Subcutaneous abdominal adipose tissue (tissue), 5 donors: ENCODE results near the gene NFE2L3.

Experiments used
- H3K27ac ChIP-seq: one replicate; pipeline ENCODE4 v1.7.0; 2013; ENCODE audit warnings: low read depth, mild to moderate bottlenecking, inconsistent platforms, low read length, moderate library complexity
- H3K27me3 ChIP-seq, 5 donors: one replicate each; pipeline ENCODE4 v1.7.0; 2013; ENCODE audit warnings: low read length in 5 of 5, inconsistent platforms in 1 of 5; ENCODE audit not compliant: control insufficient read depth in 5 of 5, insufficient read depth in 4 of 5
- H3K36me3 ChIP-seq, 5 donors: one replicate each; pipeline ENCODE4 v1.7.0; 2013; ENCODE audit warnings: low read length in 5 of 5; ENCODE audit not compliant: control insufficient read depth in 5 of 5, insufficient read depth in 5 of 5
- H3K4me1 ChIP-seq, 5 donors: one replicate each; pipeline ENCODE4 v1.7.0; 2013; ENCODE audit warnings: low read length in 5 of 5, mild to moderate bottlenecking in 3 of 5, moderate library complexity in 1 of 5; ENCODE audit not compliant: control insufficient read depth in 5 of 5, insufficient read depth in 5 of 5
- H3K4me3 ChIP-seq, 5 donors: one replicate each; pipeline ENCODE4 v1.7.0; 2013; ENCODE audit warnings: low read length in 5 of 5, low read depth in 1 of 5
- H3K9ac ChIP-seq, 5 donors: one replicate each; pipeline ENCODE4 v1.7.0; 2013; ENCODE audit warnings: low read length in 5 of 5, mild to moderate bottlenecking in 4 of 5, moderate library complexity in 3 of 5
- H3K9me3 ChIP-seq, 5 donors: one replicate each; pipeline ENCODE4 v1.7.0; 2013; ENCODE audit warnings: low read length in 5 of 5; ENCODE audit not compliant: control insufficient read depth in 5 of 5
- donor health status: healthy.
- donor health status: healthy.
- donor health status: healthy.
- donor health status: healthy.
- donor health status: healthy.

NFE2L3 gene

GRCh38 chr7:26202019-26202990 lies 50.3 kb downstream of the NFE2L3 start:
- peaks cover 14 to 15% (median 14%) of the 10 kb centered on the region in 5 donors for H3K36me3 ChIP-seq
- H3K9ac ChIP-seq, result peak overlapping the region; percentile 12 to 98 (median 88)
- H3K4me1 ChIP-seq, result peaks cover 5 to 38% (median 34%) of the 10 kb centered on the region in 5 donors
- no peaks in the 10 kb centered on the region for H3K9me3 ChIP-seq
- H3K27ac ChIP-seq, result peak overlapping the region; percentile 100
- H3K27me3 ChIP-seq, result no peaks in the 10 kb centered on the region
- peak overlapping the region; percentile 79 to 100 (median 90) for H3K4me3 ChIP-seq

GRCh38 chr7:26203016-26203415 lies 51.0 kb downstream of the NFE2L3 start:
- H3K9ac ChIP-seq, result peak overlapping the region in 4 of 5 donors; percentile 12 to 87 (median 38)

GRCh38 chr7:26208040-26208439 lies 56.0 kb downstream of the NFE2L3 start:
- Histone ChIP-seq H3K9me3 (no peaks in the 10 kb centered on the region), H3K27ac (no peak overlapping the region), H3K4me1 (peaks cover 0 to 25% (median 22%) of the 10 kb centered on the region in 5 donors), H3K36me3 (peaks cover 47 to 61% (median 53%) of the 10 kb centered on the region in 5 donors), H3K4me3 (no peak overlapping the region), H3K27me3 (no peaks in the 10 kb centered on the region), H3K9ac (no peak overlapping the region)

More at GRCh38 chr7:26203016-26203415, 51.0 kb downstream of the NFE2L3 start:
- H3K27me3 ChIP-seq, result no peaks in the 10 kb centered on the region
- no peaks in the 10 kb centered on the region for H3K9me3 ChIP-seq
- peak overlapping the region; percentile 100 for H3K27ac ChIP-seq
- H3K36me3 ChIP-seq, result peaks cover 12 to 19% (median 17%) of the 10 kb centered on the region in 5 donors
- peak overlapping the region; percentile 79 to 100 (median 90) for H3K4me3 ChIP-seq
- peaks cover 3 to 32% (median 30%) of the 10 kb centered on the region in 5 donors for H3K4me1 ChIP-seq

GRCh38 chr7:26212921-26213718 lies 61.1 kb downstream of the NFE2L3 start:
- Histone ChIP-seq H3K9me3 (no peaks in the 10 kb centered on the region), H3K27ac (no peak overlapping the region), H3K4me1 (no peaks in the 10 kb centered on the region), H3K9ac (no peak overlapping the region), H3K27me3 (no peaks in the 10 kb centered on the region), H3K36me3 (peaks cover 33 to 43% (median 36%) of the 10 kb centered on the region in 5 donors), H3K4me3 (no peak overlapping the region)

- Histone ChIP-seq H3K9me3 (no peaks in the 10 kb centered on the region), H3K4me1 (no peaks in the 10 kb centered on the region), H3K36me3 (peaks cover 28 to 36% (median 34%) of the 10 kb centered on the region in 5 donors), H3K4me3 (no peak overlapping the region), H3K27me3 (no peaks in the 10 kb centered on the region), H3K9ac (no peak overlapping the region), H3K27ac (no peak overlapping the region)
These were observed 62.0 kb downstream of the NFE2L3 start for GRCh38 chr7:26213807-26214515.

GRCh38 chr7:26216049-26216448 lies 64.1 kb downstream of the NFE2L3 start:
- no peaks in the 10 kb centered on the region for H3K4me1 ChIP-seq
- H3K4me3 ChIP-seq, result no peak overlapping the region
- no peaks in the 10 kb centered on the region for H3K9me3 ChIP-seq
- peaks cover 11 to 20% (median 15%) of the 10 kb centered on the region in 5 donors for H3K36me3 ChIP-seq
- no peaks in the 10 kb centered on the region for H3K27me3 ChIP-seq
- H3K9ac ChIP-seq, result no peak overlapping the region
- no peak overlapping the region for H3K27ac ChIP-seq

- Histone ChIP-seq H3K36me3 (no peaks in the 10 kb centered on the region), H3K9me3 (no peaks in the 10 kb centered on the region), H3K27ac (no peak overlapping the region), H3K4me3 (no peak overlapping the region), H3K4me1 (no peaks in the 10 kb centered on the region), H3K27me3 (no peaks in the 10 kb centered on the region), H3K9ac (no peak overlapping the region)
These were observed 72.4 kb downstream of the NFE2L3 start for GRCh38 chr7:26224359-26224758.

- no peaks in the 10 kb centered on the region for H3K9me3 ChIP-seq
These were observed 76.0 kb downstream of the NFE2L3 start for GRCh38 chr7:26227987-26228386.

GRCh38 chr7:26233902-26234511 lies 82.0 kb downstream of the NFE2L3 start:
- no peaks in the 10 kb centered on the region for H3K27me3 ChIP-seq
- no peak overlapping the region for H3K27ac ChIP-seq
- H3K9me3 ChIP-seq, result no peaks in the 10 kb centered on the region
- no peak overlapping the region for H3K9ac ChIP-seq
- H3K36me3 ChIP-seq, result no peaks in the 10 kb centered on the region
- no peaks in the 10 kb centered on the region for H3K4me1 ChIP-seq
- H3K4me3 ChIP-seq, result no peak overlapping the region

More at GRCh38 chr7:26227987-26228386, 76.0 kb downstream of the NFE2L3 start:
- Histone ChIP-seq H3K27ac (no peak overlapping the region), H3K9ac (no peak overlapping the region), H3K36me3 (no peaks in the 10 kb centered on the region), H3K4me3 (no peak overlapping the region), H3K4me1 (no peaks in the 10 kb centered on the region), H3K27me3 (no peaks in the 10 kb centered on the region)
